ENCODE data around the gene PUSL1. TPM values are rescaled to one million over a fixed set of nuclear protein-coding genes. Genes with fewer than 3 reads are reported as not detected.

The PUSL1 gene
- total and polyA plus RNA-seq, 2 donors from 2014 or later, result 12.6 to 13.9 TPM

DNA sequence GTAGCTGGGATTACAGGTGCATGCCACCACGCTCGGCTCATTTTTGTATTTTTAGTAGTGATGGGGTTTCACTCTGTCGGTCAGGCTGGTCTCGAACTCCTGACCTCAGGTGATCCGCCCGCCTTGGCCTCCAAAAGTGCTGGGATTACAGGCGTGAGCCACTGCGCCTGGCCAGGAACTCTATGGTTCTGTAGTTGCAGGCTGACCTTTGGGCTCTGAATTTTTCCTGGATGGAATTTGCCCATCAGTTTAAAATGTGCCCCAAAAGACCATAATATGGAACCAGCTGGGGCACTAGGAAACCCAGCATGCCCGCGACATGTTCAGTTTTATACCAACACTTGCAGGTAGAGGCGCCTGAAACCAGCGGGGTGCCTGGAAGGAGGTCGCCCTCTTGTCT, 29.8 kb upstream of the PUSL1 start:
- Histone ChIP-seq H3K27me3 (ENCODE audit: control insufficient read depth, insufficient read depth, low read length) (no peaks in the 10 kb centered on the region), H3K9me3 (ENCODE audit: control insufficient read depth in 2 of 3, insufficient read depth in 1 of 3, low read length in 3 of 3) (no peaks in the 10 kb centered on the region), H3K36me3 (ENCODE audit: control insufficient read depth in 2 of 3, insufficient read depth in 3 of 3, low read length in 3 of 3) (no peaks in the 10 kb centered on the region), H3K27ac (ENCODE audit: low read depth in 2 of 2, low read length in 2 of 2) (peak overlapping the region in 1 of 2 donors; percentile 32), H3K9ac (ENCODE audit: low read length in 3 of 3) (no peak overlapping the region), H3K4me1 (ENCODE audit: control insufficient read depth in 2 of 3, insufficient read depth in 2 of 3, low read depth in 1 of 3, low read length in 3 of 3) (peaks cover 0 to 19% (median 11%) of the 10 kb centered on the region in 3 donors), H3K4me3 (ENCODE audit: low read length in 3 of 3) (no peak overlapping the region)
- TF ChIP-seq, protein P1, sequence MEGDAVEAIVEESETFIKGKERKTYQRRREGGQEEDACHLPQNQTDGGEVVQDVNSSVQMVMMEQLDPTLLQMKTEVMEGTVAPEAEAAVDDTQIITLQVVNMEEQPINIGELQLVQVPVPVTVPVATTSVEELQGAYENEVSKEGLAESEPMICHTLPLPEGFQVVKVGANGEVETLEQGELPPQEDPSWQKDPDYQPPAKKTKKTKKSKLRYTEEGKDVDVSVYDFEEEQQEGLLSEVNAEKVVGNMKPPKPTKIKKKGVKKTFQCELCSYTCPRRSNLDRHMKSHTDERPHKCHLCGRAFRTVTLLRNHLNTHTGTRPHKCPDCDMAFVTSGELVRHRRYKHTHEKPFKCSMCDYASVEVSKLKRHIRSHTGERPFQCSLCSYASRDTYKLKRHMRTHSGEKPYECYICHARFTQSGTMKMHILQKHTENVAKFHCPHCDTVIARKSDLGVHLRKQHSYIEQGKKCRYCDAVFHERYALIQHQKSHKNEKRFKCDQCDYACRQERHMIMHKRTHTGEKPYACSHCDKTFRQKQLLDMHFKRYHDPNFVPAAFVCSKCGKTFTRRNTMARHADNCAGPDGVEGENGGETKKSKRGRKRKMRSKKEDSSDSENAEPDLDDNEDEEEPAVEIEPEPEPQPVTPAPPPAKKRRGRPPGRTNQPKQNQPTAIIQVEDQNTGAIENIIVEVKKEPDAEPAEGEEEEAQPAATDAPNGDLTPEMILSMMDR (IDR thresholded peaks at IDR 0.05; ENCODE audit: borderline replicate concordance, extremely low read depth, insufficient read depth), result no peak
- intact Hi-C loops (cut with DNase I), result no loop called here
- FAIRE-seq (no peak), DNase-seq (no peak)

DNA sequence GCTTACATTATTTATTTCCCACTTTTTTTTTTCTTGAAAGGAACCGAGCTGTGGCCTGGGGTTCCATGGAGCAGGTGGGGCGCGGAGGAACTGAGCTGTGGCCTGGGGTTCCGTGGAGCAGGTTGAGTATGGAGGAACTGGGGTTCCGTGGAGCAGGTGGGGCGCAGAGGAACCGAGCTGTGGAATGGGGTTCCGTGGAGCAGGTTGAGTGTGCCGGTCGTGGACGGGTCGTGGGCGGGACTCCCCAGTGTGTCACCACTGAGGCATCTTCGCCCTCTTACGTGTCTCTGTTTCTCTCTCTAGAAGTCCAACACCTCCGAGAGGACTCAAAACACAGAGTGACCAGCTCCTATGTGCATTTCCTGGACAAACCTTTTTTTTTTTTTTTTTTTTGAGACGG, 29.4 kb upstream of the PUSL1 start:
- intact Hi-C loops (cut with DNase I), result no loop called here
- DNase-seq, result no peak
- H3K27me3 ChIP-seq (ENCODE audit: control insufficient read depth, insufficient read depth, low read length), result no peaks in the 10 kb centered on the region
- TF ChIP-seq, protein P1 (IDR thresholded peaks at IDR 0.05; ENCODE audit: borderline replicate concordance, extremely low read depth, insufficient read depth), result no peak
- no peak overlapping the region for H3K4me3 ChIP-seq (ENCODE audit: low read length in 3 of 3)
- FAIRE-seq, result no peak
- no peaks in the 10 kb centered on the region for H3K36me3 ChIP-seq (ENCODE audit: control insufficient read depth in 2 of 3, insufficient read depth in 3 of 3, low read length in 3 of 3)
- no peaks in the 10 kb centered on the region for H3K9me3 ChIP-seq (ENCODE audit: control insufficient read depth in 2 of 3, insufficient read depth in 1 of 3, low read length in 3 of 3)
- H3K27ac ChIP-seq (ENCODE audit: low read depth in 2 of 2, low read length in 2 of 2), result peak overlapping the region in 1 of 2 donors; percentile 32
- H3K9ac ChIP-seq (ENCODE audit: low read length in 3 of 3), result no peak overlapping the region
- peaks cover 0 to 19% (median 11%) of the 10 kb centered on the region in 3 donors for H3K4me1 ChIP-seq (ENCODE audit: control insufficient read depth in 2 of 3, insufficient read depth in 2 of 3, low read depth in 1 of 3, low read length in 3 of 3)

DNA sequence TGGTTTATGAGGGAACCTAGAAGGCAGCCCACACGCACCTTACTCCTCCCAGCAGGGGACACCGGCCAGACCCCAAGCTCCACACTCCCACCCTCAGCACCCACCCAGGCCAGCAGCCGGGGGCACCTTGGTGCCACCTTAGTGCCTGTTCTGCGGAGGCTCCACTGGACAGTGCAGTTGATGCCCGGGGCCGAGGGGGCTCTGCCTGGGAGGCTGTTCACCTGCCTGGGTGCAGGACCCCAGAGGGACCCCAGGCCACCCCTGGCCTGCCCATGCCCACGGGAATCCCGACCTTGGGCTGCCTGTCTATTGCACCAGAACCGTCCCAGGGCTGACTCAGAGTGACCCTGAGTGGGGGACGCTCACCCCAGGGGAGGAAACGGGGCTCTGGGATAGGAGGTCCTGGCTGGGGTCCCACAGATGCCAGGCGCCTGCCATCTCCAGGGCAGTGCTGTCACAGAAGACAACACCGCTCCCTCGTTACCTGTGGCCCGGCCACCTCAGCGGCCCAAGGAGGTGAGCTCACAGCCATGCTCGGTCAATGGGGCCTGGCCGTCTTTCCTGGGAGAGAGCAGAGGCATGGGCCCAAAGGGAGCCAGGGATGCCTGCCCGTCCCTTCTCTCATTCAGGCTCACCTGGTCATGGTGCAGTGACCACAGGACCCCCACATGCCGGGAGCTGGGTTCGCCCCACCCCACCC, 27.5 kb upstream of the PUSL1 start:
- Histone ChIP-seq H3K9ac (ENCODE audit: low read length in 3 of 3) (no peak overlapping the region), H3K4me1 (ENCODE audit: control insufficient read depth in 2 of 3, insufficient read depth in 2 of 3, low read depth in 1 of 3, low read length in 3 of 3) (peaks cover 0 to 13% (median 6%) of the 10 kb centered on the region in 3 donors), H3K9me3 (ENCODE audit: control insufficient read depth in 2 of 3, insufficient read depth in 1 of 3, low read length in 3 of 3) (no peaks in the 10 kb centered on the region), H3K4me3 (ENCODE audit: low read length in 3 of 3) (no peak overlapping the region), H3K36me3 (ENCODE audit: control insufficient read depth in 2 of 3, insufficient read depth in 3 of 3, low read length in 3 of 3) (no peaks in the 10 kb centered on the region), H3K27ac (ENCODE audit: low read depth in 2 of 2, low read length in 2 of 2) (peak overlapping the region in 1 of 2 donors; percentile 57), H3K27me3 (ENCODE audit: control insufficient read depth, insufficient read depth, low read length) (no peaks in the 10 kb centered on the region)
- TF ChIP-seq, protein P1 (IDR thresholded peaks at IDR 0.05; ENCODE audit: borderline replicate concordance, extremely low read depth, insufficient read depth), result no peak
- intact Hi-C loops (cut with DNase I), result no loop called here
- FAIRE-seq (no peak), DNase-seq (peak in 1 of 5 donors; percentile 63)

Data from kidney (tissue), 14 donors.